Caco-2 (cell line): Measurements from ENCODE around the gene LATS2. TPM values are rescaled to one million over a fixed set of nuclear protein-coding genes. Genes with fewer than 3 reads are reported as not detected.

Source experiments
- BruUV-seq: library from RNA; stranded (reverse); fragments of 400-500 nt; replicated peaks from 2 replicates; lab custom pipeline; 2021; lab: Mats Ljungman, UMichigan
- CTCF ChIA-PET: fragments of 300-600 bp; sonication (Branson Sonifier 250); formaldehyde crosslinking; loops from one replicate; lab custom pipeline; 2022; ENCODE audit warnings: antibody characterized with exemption; lab: Charles Lee
- POLR2A ChIA-PET: fragments of 300-600 bp; sonication (Branson Sonifier 250); formaldehyde crosslinking; loops from one replicate; lab custom pipeline; 2022; ENCODE audit warnings: antibody characterized with exemption; lab: Charles Lee
- DNase-seq, 2 experiments: peaks; one replicate each; pipeline versions ENCODE4 v3.0.0 to v3.0.0-alpha.2; 2020 to 2022
- H3K27me3 ChIP-seq: replicated peaks from 2 replicates; pipeline ENCODE4 v1.6.0; 2011; ENCODE audit warnings: low read length; ENCODE audit not compliant: control insufficient read depth, insufficient read depth
- H3K36me3 ChIP-seq: 2 replicates; pipeline ENCODE4 v1.5.1; 2011; ENCODE audit warnings: low read length; ENCODE audit not compliant: control insufficient read depth, insufficient read depth
- H3K4me1 ChIP-seq: fragments of 250-450 bp; sonication (Bioruptor Pico); 2 replicates; pipeline ENCODE4 v1.5.1; 2020; ENCODE audit warnings: mild to moderate bottlenecking
- H3K4me3 ChIP-seq: 2 replicates; pipeline ENCODE4 v1.5.1; 2011; ENCODE audit warnings: low read depth, mild to moderate bottlenecking, control low read depth, low read length
- H3K9me3 ChIP-seq: fragments of 250-450 bp; sonication (Bioruptor Pico); 2 replicates; pipeline ENCODE4 v1.5.1; 2020; ENCODE audit warnings: mild to moderate bottlenecking, moderate library complexity
- H3K27ac Mint-ChIP-seq: one replicate; pipeline ENCODE4 v1.8.0; 2022; ENCODE audit warnings: mixed read lengths; ENCODE audit not compliant: unreplicated experiment
- H3K27me3 Mint-ChIP-seq: one replicate; pipeline ENCODE4 v1.8.0; 2022; ENCODE audit warnings: mixed read lengths; ENCODE audit not compliant: insufficient read depth, unreplicated experiment
- H3K36me3 Mint-ChIP-seq: one replicate; pipeline ENCODE4 v1.8.0; 2022; ENCODE audit warnings: mild to moderate bottlenecking, mixed read lengths; ENCODE audit not compliant: insufficient read depth, unreplicated experiment
- H3K4me1 Mint-ChIP-seq: one replicate; pipeline ENCODE4 v1.8.0; 2022; ENCODE audit warnings: low read depth, mixed read lengths; ENCODE audit not compliant: unreplicated experiment
- H3K4me3 Mint-ChIP-seq: one replicate; pipeline ENCODE4 v1.8.0; 2022; ENCODE audit warnings: mild to moderate bottlenecking, moderate library complexity, mixed read lengths; ENCODE audit not compliant: unreplicated experiment
- H3K9me3 Mint-ChIP-seq: one replicate; pipeline ENCODE4 v1.8.0; 2022; ENCODE audit warnings: mixed read lengths; ENCODE audit not compliant: unreplicated experiment
- CTCF ChIP-seq, 2 experiments: fragments of 200-600 bp in 1 of 2; IDR thresholded peaks; 1 replicate in 1 of 2; 2 replicates in 1 of 2; pipeline versions ENCODE4 v1.5.1 to v1.8.0; 2011 to 2022; ENCODE audit warnings: antibody characterized with exemption in 1 of 2, control low read depth in 1 of 2, inconsistent platforms in 1 of 2, low read depth in 1 of 2, low read length in 1 of 2, mild to moderate bottlenecking in 1 of 2, moderate library complexity in 1 of 2; ENCODE audit not compliant: insufficient read depth in 1 of 2, severe bottlenecking in 1 of 2, unreplicated experiment in 1 of 2
- intact Hi-C: fragments of 100-400 bp; cut with micrococcal nuclease; formaldehyde crosslinking; loops from one replicate; pipeline ENCODE4 v1.10.0; 2022; ENCODE audit not compliant: unreplicated experiment
- total RNA-seq: library from RNA; stranded (reverse); gene quantifications from 2 replicates; pipeline ENCODE4 v1.2.3, GENCODE V29; 2022

LATS2 gene
- total RNA-seq, 1 experiment from 2014 or later = 45.6 TPM

GRCh38 chr13:20974981-20975585, 86.3 kb downstream of the LATS2 start:
- no TSS peak for BruUV-seq
- H3K36me3 Mint-ChIP-seq = peaks cover 100% of the 10 kb centered on the region
- H3K9me3 Mint-ChIP-seq = no peaks in the 10 kb centered on the region
- H3K27me3 Mint-ChIP-seq = no peaks in the 10 kb centered on the region
- no peak for TF ChIP-seq CTCF (IDR thresholded peaks at IDR 0.05; ENCODE audit: insufficient read depth in 1 of 2, low read depth in 1 of 2, low read length in 1 of 2, severe bottlenecking in 1 of 2, unreplicated experiment in 1 of 2)
- Histone ChIP-seq H3K4me1 (no peaks in the 10 kb centered on the region), H3K9me3 (no peaks in the 10 kb centered on the region; the same call in 1 of the 2 replicates), H3K27me3 (no peaks in the 10 kb centered on the region), H3K36me3 (peaks cover 4% of the 10 kb centered on the region), H3K4me3 (no peak overlapping the region)
- intact Hi-C loops = no loop called here
- H3K4me1 Mint-ChIP-seq = peaks cover 7% of the 10 kb centered on the region
- POLR2A ChIA-PET = no interaction called here
- no peak overlapping the region for H3K4me3 Mint-ChIP-seq
- H3K27ac Mint-ChIP-seq = peak overlapping the region; percentile 80
- no peak for DNase-seq
- CTCF ChIA-PET = interaction anchor here (0.7 kb wide), 1 partner anchor 31 kb away, joined by 3 read pairs; no protein-coding TSS in a partner anchor

DNA sequence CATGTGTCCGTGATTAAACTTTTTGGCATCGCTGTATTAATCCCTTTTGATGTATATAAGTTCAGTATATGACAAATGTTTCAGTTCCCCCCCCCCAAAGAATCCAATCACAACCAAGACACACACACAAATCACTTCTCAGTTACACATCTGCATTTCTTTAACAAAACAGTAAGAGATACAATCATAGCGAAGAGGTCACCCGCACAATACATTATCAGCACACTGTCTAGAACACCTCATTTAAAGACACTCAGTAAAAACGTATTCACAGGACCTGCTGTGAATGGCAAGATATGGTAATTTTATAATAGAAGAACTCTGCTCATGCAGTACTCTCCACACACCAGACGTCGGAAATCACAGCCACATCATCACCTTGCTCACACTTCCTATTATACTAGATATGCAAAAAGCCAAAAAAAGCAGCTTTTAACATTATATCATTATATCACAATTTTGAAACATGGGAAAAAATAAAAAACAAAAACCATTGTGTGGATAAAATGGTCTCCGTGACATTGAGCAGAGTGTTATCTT, 87.4 kb downstream of the LATS2 start:
- CTCF ChIA-PET = no interaction called here
- peaks cover 94% of the 10 kb centered on the region for H3K36me3 Mint-ChIP-seq

DNA sequence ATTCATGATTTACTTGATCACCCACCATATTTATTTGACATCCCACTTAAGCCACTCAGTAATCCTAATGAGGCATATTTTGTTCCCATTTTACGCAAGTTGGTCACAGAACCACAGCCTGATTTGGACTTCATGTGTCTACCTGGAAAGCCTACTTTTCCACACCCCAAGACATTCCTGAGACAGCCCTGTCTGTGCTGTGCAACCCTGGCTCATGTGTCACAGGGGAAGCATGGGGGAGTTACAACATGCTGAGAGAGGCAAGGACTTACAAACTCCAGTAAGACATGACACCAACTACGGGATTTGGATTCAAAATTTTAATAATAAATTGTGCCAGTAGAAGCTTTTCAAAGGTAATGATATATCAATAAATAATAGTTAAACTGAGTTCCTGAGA, 88.7 kb downstream of the LATS2 start:
- H3K27me3 ChIP-seq = no peaks in the 10 kb centered on the region
- H3K4me3 ChIP-seq = no peak overlapping the region
- Mint-ChIP-seq H3K4me1 (peaks cover 18% of the 10 kb centered on the region), H3K27ac (no peak overlapping the region), H3K9me3 (peaks cover 8% of the 10 kb centered on the region), H3K27me3 (no peaks in the 10 kb centered on the region), H3K36me3 (peaks cover 91% of the 10 kb centered on the region), H3K4me3 (no peak overlapping the region)
- no peak for TF ChIP-seq CTCF (IDR thresholded peaks at IDR 0.05; ENCODE audit: insufficient read depth in 1 of 2, low read depth in 1 of 2, low read length in 1 of 2, severe bottlenecking in 1 of 2, unreplicated experiment in 1 of 2)
- DNase-seq = no peak
- H3K9me3 ChIP-seq = no peaks in the 10 kb centered on the region; the same call in 1 of the 2 replicates
- intact Hi-C loops = no loop called here
- H3K4me1 ChIP-seq = peaks cover 10% of the 10 kb centered on the region; the same call in 1 of the 2 replicates
- ChIA-PET POLR2A (no interaction called here), CTCF (no interaction called here)
- H3K36me3 ChIP-seq = peaks cover 4% of the 10 kb centered on the region
- no TSS peak for BruUV-seq

More for the DNA sequence above, 87.4 kb downstream of the LATS2 start:
- H3K9me3 Mint-ChIP-seq = no peaks in the 10 kb centered on the region
- H3K27me3 Mint-ChIP-seq = no peaks in the 10 kb centered on the region
- no peak overlapping the region for H3K27ac Mint-ChIP-seq
- POLR2A ChIA-PET = no interaction called here
- no peaks in the 10 kb centered on the region for H3K27me3 ChIP-seq
- TSS peak; percentile 16 for BruUV-seq
- peaks cover 4% of the 10 kb centered on the region; the same call in 1 of the 2 replicates for H3K4me1 ChIP-seq
- peaks cover 9% of the 10 kb centered on the region for H3K4me1 Mint-ChIP-seq
- DNase-seq = no peak
- H3K4me3 Mint-ChIP-seq = no peak overlapping the region
- H3K36me3 ChIP-seq = peaks cover 4% of the 10 kb centered on the region
- no peak overlapping the region for H3K4me3 ChIP-seq
- intact Hi-C loops = no loop called here
- no peak for TF ChIP-seq CTCF (IDR thresholded peaks at IDR 0.05; ENCODE audit: insufficient read depth in 1 of 2, low read depth in 1 of 2, low read length in 1 of 2, severe bottlenecking in 1 of 2, unreplicated experiment in 1 of 2)
- no peaks in the 10 kb centered on the region; the same call in 1 of the 2 replicates for H3K9me3 ChIP-seq
